NCI-H1417 treated with DMSO at 0.1 percent for 48 hours (cell line): ENCODE measurements around the gene BIRC6.
"Not testable (repeated sequence)": the region's sequence is repeated elsewhere in the genome, so short reads cannot be mapped to it uniquely, and the experiment has no call there.

Experiments
- DNase-seq: peaks from one replicate; lab custom pipeline; 2025; lab: John Stamatoyannopoulos, UW

BIRC6 gene

DNA sequence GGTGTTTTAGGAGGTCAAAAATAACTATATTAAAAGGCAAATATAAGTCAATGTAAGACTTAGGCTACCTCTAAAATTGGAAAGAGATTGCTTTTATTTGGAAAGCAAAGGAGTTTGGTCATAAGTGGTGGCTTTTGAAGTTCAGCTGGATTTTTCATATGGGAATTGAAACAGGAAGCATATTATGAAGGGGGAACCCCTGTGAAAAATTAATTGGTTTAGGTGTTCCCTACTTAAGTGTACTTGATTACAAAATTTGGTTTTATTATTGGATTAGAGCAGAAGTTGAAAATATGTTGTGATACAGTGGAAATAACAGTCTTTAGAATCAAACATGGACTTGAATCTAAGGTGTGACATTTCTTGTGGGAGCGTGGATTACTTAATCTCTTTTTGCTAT is 149.6 kb downstream of the BIRC6 start:
- DNase-seq, result no peak

DNA sequence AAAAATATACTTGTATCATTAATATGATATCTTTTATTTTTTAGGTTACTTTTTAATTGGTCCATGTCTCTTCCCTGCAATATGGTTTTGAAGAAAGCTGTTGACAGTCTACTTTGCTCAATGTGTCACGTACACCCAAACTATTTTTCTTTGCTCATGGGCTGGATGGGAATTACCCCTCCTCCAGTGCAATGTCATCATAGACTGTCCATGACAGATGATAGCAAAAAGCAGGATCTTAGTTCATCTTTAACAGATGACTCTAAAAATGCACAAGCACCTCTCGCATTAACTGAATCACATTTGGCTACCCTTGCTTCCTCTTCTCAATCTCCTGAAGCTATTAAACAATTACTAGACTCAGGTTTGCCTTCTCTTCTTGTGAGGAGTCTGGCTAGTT is 158.1 kb downstream of the BIRC6 start:
- DNase-seq, result no peak

- no peak for DNase-seq
Measured at GRCh38 chr2:32516567-32516966, 159.7 kb downstream of the BIRC6 start.

DNA sequence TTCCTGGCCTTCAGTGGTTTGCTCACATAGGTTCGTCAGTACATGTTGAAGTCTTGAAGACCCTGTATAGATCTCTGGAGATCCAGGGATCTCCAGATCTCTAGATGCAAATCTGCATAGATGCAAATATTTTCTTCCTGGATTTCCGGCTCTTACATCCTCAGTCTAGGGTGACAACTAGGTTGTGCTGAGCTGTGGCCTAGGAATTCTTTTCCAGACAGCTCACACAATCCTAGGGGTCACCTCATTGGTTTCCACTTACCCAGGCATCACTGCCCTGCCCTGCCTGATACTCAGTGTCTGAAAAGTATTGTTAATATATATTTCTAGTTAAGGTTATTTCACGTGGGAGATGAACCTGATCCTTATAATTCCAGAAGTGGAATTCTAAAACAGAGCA is 165.9 kb downstream of the BIRC6 start:
- no peak for DNase-seq

DNA sequence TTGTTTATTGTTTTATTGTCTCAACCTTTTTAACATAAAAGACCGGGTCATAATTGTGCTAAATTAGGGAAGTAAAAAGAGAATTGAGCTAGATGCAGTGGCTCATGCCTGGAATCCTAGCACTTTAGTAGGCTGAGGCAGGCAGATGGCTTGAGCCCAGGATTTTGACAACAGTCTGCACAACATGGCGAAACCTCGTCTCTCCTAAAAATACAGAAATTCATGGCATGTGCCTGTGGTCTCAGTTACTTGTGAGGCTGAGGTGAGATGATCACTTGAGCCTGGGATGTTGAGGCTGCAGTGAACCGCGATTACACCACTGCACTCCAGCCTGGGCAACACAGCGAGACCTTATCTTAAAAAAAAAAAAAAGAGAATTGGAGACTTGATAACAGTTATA is 166.9 kb downstream of the BIRC6 start:
- no peak for DNase-seq

GRCh38 chr2:32532341-32532740 is 175.5 kb downstream of the BIRC6 start:
- no peak for DNase-seq

DNA sequence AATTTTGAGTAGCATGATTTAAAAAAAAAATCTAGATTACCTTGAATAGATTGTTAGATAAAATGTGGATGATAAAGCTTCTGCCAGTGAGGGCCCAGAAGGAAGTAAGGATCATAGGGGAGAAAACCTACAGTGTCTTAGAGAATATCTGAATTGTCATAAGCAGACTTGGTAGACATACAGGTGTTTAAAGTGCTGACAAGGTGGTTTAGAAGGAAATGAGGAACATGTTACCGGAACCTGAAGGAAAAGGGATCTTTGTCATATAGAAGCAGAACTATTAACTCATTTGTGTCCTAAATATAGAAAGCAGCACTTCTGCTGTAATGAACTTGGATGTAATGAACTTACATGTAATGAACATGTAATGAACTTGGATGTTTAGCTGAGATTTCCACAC is 176.1 kb downstream of the BIRC6 start:
- DNase-seq, result no peak

DNA sequence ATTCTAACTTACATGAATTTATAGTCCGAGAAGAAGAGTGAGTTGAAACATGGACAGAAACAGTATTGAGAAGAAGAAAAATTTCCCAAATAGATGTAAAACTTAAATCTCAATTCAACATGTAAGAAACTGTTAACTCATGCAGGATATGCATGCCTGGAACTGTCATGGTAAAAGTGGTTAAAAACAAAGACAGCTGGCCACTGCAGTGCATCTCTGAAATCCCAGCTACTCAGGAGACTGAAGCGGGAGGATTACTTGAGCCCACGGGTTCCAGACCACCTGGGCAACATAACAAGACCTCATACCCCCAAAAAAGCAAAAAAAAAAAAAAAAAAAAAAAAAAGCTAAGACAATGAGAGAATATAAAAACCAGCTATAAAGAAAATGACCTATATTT is 178.0 kb downstream of the BIRC6 start:
- no peak for DNase-seq

- no peak for DNase-seq
Measured at GRCh38 chr2:32538735-32539134, 181.9 kb downstream of the BIRC6 start.

DNA sequence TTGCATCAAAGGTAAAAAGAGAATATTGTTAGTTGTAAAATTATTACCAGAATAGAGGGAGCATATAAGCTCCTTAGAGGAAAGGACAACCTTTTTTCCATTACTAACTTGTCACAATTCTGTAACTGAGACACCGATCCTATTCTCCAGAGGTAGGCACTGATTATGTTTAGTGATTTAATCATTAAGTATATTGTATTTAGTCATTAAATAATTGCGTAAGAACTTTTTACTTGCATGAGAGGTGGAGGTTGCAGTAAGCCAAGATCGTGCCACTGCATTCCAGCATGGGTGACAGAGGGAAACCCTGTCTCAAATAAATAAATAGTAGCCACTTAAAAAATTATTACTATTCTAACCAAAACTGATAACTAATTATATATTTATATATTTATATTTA is 195.7 kb downstream of the BIRC6 start:
- not testable (repeated sequence) for DNase-seq

- no peak for DNase-seq
Measured at GRCh38 chr2:32553829-32554432, 197.1 kb downstream of the BIRC6 start.

GRCh38 chr2:32558492-32558891 is 201.7 kb downstream of the BIRC6 start:
- DNase-seq, result no peak

- DNase-seq, result no peak
Measured at GRCh38 chr2:32559136-32559535, 202.3 kb downstream of the BIRC6 start.

GRCh38 chr2:32562906-32563305 is 206.1 kb downstream of the BIRC6 start:
- no peak for DNase-seq

GRCh38 chr2:32564417-32565035 is 207.7 kb downstream of the BIRC6 start:
- DNase-seq, result no peak

DNA sequence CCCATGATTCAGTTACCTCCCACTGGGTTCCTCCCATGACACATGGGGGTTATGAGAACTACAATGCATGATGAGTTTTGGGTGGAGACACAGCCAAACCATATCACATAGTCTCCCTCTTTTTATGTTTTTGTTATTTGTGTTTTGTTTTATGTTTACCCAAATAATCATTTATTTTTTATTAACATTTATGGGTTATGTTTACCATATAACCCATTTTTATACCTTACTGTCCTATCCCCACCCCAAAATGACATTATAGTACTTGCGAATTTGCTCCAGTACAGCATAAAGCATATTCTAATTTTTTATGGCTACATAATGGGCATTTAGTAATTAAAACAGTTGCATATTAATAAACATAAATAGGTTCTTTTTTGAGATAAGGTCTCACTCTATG is 209.1 kb downstream of the BIRC6 start:
- no peak for DNase-seq

GRCh38 chr2:32572030-32572429 is 215.2 kb downstream of the BIRC6 start:
- DNase-seq, result no peak

DNA sequence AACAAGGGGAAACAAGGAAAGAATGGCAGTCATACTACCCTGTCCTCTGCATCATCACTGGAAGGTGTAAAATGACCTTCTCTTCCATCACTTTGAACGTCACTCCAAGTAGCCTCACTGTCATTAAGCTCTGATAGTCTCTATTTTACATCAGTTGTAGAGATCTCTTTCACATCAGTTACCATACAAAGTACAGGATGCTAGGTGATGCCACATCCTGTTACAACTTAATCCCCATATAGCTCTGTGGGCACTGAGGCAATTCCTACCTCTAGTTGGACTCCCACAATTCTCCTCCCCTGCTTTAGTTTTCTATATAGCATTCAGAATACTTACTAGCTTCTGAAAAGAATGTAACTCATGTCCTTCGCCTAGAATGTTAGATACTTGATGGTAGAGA is 215.9 kb downstream of the BIRC6 start:
- DNase-seq, result no peak

DNA sequence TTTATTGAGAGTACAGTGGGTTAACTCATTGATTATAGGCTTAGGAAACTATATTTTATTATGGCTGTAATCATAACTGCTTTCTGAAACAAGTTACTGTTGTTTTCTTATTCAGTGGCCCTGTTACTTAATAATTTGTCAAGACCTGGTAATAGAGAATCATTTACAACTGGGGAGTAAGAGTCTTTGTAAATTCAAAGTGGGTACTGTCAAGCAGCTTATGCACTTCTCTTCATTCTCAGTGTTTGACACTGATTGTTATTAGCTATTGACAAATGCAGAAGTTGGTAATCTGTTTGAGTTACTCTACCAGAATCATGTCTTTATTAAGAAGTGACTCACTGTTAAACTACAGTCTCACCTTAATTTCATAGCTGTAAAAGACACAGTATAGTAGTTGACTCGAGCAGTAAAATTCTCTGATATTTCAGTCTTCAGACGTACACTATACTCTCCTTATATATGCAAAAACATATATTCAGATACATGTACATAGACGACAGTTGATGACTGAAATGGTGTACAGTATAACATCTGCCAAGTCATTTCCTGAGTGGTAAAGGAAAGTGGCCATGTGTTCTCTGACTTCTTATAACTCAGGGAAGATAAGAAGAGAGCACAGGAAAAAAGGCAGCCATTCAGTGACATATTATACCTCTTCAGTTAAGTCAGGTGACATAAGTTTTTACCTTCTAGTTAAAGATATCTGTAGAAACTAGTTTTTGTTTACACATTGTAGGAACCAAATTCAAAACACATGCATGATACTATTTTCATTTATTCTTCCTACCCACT is 235.0 kb downstream of the BIRC6 start:
- no peak for DNase-seq

DNA sequence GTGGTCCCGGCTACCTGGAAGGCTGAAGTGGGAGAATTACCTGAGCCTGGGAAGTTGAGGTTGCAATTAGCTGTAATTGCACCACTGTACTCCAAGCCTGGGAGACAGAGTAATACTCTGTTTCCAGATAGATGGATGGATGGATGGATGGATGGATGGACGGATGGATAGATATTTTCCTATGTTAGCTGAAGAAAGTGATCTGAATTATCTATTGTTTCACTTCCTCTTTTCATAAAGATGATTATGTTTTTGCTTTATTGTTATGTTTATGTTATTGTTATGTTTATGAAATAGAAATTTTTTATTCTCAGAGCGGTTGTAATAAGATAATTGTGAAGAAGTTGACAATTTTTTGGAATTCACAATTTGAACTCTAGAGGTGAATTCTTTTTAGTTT is 237.8 kb downstream of the BIRC6 start:
- DNase-seq, result no peak

GRCh38 chr2:32611366-32611765 is 254.5 kb downstream of the BIRC6 start:
- no peak for DNase-seq

GRCh38 chr2:32611771-32612170 is 254.9 kb downstream of the BIRC6 start:
- no peak for DNase-seq

DNA sequence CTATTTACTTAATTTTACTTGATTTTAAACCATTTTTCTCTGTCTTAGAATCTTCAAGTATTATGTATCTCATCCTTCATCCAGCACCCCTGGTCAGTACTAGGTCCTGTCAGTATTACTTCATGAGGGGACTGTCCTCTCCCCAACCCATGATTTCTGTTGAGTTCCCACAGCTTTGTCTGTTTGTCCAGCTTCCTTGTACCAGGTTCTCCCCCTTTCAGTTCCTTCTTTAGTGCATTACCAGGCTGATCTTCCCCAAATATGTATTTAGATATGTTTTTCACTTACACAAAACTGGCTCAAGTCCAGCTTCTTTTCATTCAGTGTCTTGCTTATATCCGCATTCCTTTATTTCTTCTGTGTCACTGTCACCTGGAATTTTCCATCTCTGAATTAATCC is 257.3 kb downstream of the BIRC6 start:
- no peak for DNase-seq
